ENCODE results near the gene PLXDC2.

Gene PLXDC2

DNA sequence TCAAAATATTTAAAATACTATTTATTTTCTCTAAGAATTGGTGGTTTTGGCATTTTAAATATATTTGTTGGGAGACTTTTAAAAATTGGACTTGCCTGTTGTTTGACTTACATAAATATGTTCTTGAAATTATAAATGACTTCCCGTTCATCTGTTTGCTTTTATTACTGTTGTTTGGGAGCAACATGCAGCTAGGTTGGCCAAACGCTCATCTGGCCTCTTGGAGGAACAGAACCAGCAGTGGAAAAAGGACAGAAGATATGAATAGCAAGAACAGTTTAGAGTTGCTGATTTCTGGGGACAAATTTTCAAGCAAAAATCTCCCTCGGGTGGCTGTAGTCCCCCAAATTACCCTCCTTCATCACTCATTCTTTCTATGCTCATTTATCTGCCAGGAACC, 41.6 kb downstream of the PLXDC2 start:
- no peaks in the 10 kb centered on the region for H3K9me3 ChIP-seq (ENCODE audit: control insufficient read depth, low read length)
- no peak overlapping the region for H3K27ac ChIP-seq
- H3K4me3 ChIP-seq (ENCODE audit: low read depth, low read length), result no peak overlapping the region
- no peak overlapping the region for H3K9ac ChIP-seq
- no peaks in the 10 kb centered on the region for H3K27me3 ChIP-seq (ENCODE audit: control insufficient read depth, insufficient read depth, low read length)
- H3K36me3 ChIP-seq (ENCODE audit: control insufficient read depth, insufficient read depth, low read length), result no peaks in the 10 kb centered on the region
- TF ChIP-seq CTCF (IDR thresholded peaks at IDR 0.05), result no peak
- no peak overlapping the region for H2AFZ ChIP-seq
- peaks cover 6% of the 10 kb centered on the region for H3K4me1 ChIP-seq
- H3K4me2 ChIP-seq (ENCODE audit: low read length), result no peak overlapping the region
- peaks cover 52% of the 10 kb centered on the region for H3K79me2 ChIP-seq

DNA sequence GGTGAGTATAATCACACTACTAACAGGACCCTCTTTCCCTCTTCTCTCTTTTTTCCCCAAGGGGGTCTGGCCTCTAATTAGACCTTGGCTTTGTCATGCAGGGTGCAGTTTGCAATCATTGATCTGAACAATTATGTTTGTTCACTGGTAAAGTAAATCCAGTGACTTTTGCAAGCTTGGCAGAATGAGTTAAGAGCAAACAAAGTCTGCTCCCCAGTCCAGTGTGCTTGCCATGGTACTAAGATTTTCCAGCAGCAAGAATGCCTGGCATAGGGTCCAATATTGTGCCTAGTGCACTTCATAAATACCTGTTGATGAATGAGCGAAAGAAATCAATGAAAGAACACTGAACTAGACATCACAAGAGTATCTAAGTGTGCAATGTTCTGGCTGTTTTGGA, 43.9 kb downstream of the PLXDC2 start:
- H3K9me3 ChIP-seq (ENCODE audit: control insufficient read depth, low read length), result no peaks in the 10 kb centered on the region
- H3K27ac ChIP-seq, result no peak overlapping the region
- H3K4me3 ChIP-seq (ENCODE audit: low read depth, low read length), result no peak overlapping the region
- H3K4me2 ChIP-seq (ENCODE audit: low read length), result no peak overlapping the region
- H3K9ac ChIP-seq, result no peak overlapping the region
- H3K27me3 ChIP-seq (ENCODE audit: control insufficient read depth, insufficient read depth, low read length), result no peaks in the 10 kb centered on the region
- H2AFZ ChIP-seq, result no peak overlapping the region
- TF ChIP-seq CTCF (IDR thresholded peaks at IDR 0.05), result no peak
- H3K36me3 ChIP-seq (ENCODE audit: control insufficient read depth, insufficient read depth, low read length), result no peaks in the 10 kb centered on the region
- peaks cover 6% of the 10 kb centered on the region for H3K4me1 ChIP-seq
- H3K79me2 ChIP-seq, result peaks cover 49% of the 10 kb centered on the region

DNA sequence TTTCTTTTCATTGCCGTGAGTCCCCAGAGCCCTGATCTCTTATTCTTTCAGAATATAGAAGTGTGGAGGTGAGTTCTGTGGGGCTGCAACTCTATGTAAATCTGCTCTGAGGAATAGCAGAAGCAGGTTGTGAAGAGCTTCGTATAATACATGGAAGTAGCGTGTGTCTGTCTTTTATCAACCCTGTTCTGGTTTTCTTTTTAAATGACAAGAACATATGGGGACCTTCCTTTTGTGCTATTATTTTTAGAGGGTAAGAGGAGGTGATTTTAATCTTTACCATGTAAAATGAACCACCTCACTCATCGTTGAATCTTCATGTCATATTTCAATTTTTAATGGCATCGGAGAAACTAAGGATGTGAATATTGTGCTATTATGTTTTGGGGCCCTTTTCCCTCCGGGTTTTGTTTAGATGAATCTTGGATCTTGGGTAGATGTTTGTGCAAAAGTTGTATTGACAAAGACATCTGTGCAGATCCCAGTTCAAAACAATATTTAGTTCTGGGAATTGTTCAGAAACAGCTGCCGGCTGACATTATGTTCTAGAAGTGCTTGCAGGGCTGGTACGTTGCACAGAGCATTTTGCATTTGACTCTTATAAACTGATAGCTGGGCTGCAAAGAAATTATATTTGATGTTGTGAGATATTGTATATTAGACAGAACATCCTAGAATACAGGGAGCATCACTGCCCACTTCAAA, 46.7 kb downstream of the PLXDC2 start:
- Histone ChIP-seq H3K4me3 (ENCODE audit: low read depth, low read length) (no peak overlapping the region), H3K27ac (no peak overlapping the region)
- no peak for TF ChIP-seq CTCF (IDR thresholded peaks at IDR 0.05)

DNA sequence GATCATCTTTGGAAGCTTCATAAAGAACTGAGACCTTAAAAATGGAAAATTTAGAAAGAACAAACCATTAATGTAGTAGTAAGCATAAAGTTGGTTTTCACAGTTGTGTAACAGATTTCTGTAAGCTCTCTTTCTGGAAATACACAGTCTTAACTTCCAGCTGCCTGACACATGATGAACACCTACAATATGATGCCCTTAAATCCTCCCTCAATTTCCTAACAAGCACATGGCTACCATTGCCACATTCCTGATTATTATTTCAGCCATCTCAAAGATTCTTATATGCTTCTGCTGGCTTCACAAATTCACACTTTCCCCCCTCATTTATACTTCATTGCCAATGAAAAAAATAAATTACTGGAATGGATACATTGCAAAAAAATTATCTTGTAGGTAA, 49.4 kb downstream of the PLXDC2 start:
- TF ChIP-seq CTCF (IDR thresholded peaks at IDR 0.05), result no peak
- no peak overlapping the region for H3K27ac ChIP-seq
- no peak overlapping the region for H3K4me2 ChIP-seq (ENCODE audit: low read length)
- peaks cover 41% of the 10 kb centered on the region for H3K79me2 ChIP-seq
- no peaks in the 10 kb centered on the region for H3K27me3 ChIP-seq (ENCODE audit: control insufficient read depth, insufficient read depth, low read length)
- peaks cover 5% of the 10 kb centered on the region for H3K36me3 ChIP-seq (ENCODE audit: control insufficient read depth, insufficient read depth, low read length)
- H3K9me3 ChIP-seq (ENCODE audit: control insufficient read depth, low read length), result no peaks in the 10 kb centered on the region
- H2AFZ ChIP-seq, result no peak overlapping the region
- H3K4me3 ChIP-seq (ENCODE audit: low read depth, low read length), result no peak overlapping the region
- no peak overlapping the region for H3K9ac ChIP-seq
- H3K4me1 ChIP-seq, result peaks cover 6% of the 10 kb centered on the region

More for the DNA sequence above, 46.7 kb downstream of the PLXDC2 start:
- peaks cover 5% of the 10 kb centered on the region for H3K36me3 ChIP-seq (ENCODE audit: control insufficient read depth, insufficient read depth, low read length)
- H2AFZ ChIP-seq, result no peak overlapping the region
- no peak overlapping the region for H3K4me2 ChIP-seq (ENCODE audit: low read length)
- H3K9me3 ChIP-seq (ENCODE audit: control insufficient read depth, low read length), result no peaks in the 10 kb centered on the region
- H3K79me2 ChIP-seq, result peaks cover 60% of the 10 kb centered on the region
- H3K9ac ChIP-seq, result no peak overlapping the region
- H3K27me3 ChIP-seq (ENCODE audit: control insufficient read depth, insufficient read depth, low read length), result no peaks in the 10 kb centered on the region
- H3K4me1 ChIP-seq, result peaks cover 6% of the 10 kb centered on the region

- H2AFZ ChIP-seq, result no peak overlapping the region
- H3K4me2 ChIP-seq (ENCODE audit: low read length), result no peak overlapping the region
- H3K9ac ChIP-seq, result no peak overlapping the region
- H3K27ac ChIP-seq, result no peak overlapping the region
- TF ChIP-seq CTCF (IDR thresholded peaks at IDR 0.05), result no peak
- H3K27me3 ChIP-seq (ENCODE audit: control insufficient read depth, insufficient read depth, low read length), result no peaks in the 10 kb centered on the region
- H3K4me1 ChIP-seq, result peaks cover 4% of the 10 kb centered on the region
- H3K4me3 ChIP-seq (ENCODE audit: low read depth, low read length), result no peak overlapping the region
- H3K9me3 ChIP-seq (ENCODE audit: control insufficient read depth, low read length), result no peaks in the 10 kb centered on the region
- peaks cover 26% of the 10 kb centered on the region for H3K79me2 ChIP-seq
- peaks cover 5% of the 10 kb centered on the region for H3K36me3 ChIP-seq (ENCODE audit: control insufficient read depth, insufficient read depth, low read length)
Observed at GRCh38 chr10:19869370-19869769, 53.1 kb downstream of the PLXDC2 start.

Data from parathyroid adenoma (tissue), 2 donors.